ENCODE data around the gene PRKCA. TPM values are rescaled to one million over a fixed set of nuclear protein-coding genes. Genes with fewer than 3 reads are reported as not detected.
"Not testable (repeated sequence)": the region's sequence is repeated elsewhere in the genome, so short reads cannot be mapped to it uniquely, and the experiment has no call there.

PRKCA gene
- total RNA-seq, 2 donors from 2014 or later, result 10.9 to 12.4 TPM

- no peak for DNase-seq (ENCODE audit: low spot score)
- intact Hi-C loops (cut with DNase I), result no loop called here
Observed at GRCh38 chr17:66283971-66284370, 18.4 kb upstream of the PRKCA start.

GRCh38 chr17:66285149-66285548, 17.3 kb upstream of the PRKCA start:
- no peak for DNase-seq (ENCODE audit: low spot score)
- intact Hi-C loops (cut with DNase I), result no loop called here

DNA sequence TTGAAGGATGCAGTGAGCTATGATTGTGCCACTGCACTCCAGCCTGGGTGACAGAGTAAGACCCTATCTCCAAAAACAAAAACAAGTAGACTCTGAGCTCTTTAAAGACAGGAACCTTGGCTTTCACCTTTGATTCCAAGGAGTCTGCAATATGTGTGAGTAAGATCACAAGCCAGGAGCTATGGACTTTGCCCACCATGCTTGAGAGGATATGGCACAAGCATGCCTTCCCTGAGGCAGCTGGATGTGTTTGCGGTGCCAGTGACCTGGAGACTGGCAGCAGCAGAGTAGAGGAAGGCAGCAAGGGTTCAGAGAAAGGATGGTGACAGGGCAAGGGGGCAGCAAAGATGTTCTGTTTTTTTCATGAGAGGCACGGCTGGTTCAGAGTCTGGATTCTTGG, 14.5 kb upstream of the PRKCA start:
- intact Hi-C loops (cut with DNase I), result no loop called here
- no peak for DNase-seq (ENCODE audit: low spot score)

DNA sequence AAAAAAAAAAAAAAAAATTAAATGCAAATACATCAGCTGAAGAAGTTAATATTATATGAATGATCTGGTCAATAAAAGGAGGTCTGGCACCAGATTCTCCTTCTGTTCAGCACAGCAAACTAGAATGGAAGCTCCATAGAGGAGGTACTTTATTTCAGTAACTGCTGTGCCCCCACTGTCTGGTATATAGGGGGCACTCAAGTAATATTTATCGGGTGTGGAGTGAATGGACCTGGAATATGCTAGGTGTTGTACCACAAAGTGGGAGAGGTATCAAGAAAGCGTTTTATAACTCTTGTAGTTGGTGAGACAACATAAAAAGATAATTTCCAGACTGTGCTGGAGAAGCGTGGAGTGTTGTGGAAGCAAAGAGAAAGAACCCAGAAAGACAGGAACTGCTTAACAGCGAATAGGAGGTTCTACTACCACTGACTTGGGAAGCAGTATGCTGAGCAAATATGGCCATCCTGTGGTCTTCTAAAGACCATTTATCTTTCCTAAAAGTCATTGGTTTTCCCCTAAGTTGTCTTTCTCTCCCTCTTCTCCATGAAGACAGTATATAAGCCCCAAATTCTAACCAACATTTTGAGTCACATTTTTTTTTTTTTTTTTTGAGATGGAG, 12.2 kb upstream of the PRKCA start:
- intact Hi-C loops (cut with DNase I), result no loop called here
- no peak for DNase-seq (ENCODE audit: low spot score)

GRCh38 chr17:66292353-66292752, 10.1 kb upstream of the PRKCA start:
- intact Hi-C loops (cut with DNase I), result no loop called here
- no peak for DNase-seq (ENCODE audit: low spot score)

DNA sequence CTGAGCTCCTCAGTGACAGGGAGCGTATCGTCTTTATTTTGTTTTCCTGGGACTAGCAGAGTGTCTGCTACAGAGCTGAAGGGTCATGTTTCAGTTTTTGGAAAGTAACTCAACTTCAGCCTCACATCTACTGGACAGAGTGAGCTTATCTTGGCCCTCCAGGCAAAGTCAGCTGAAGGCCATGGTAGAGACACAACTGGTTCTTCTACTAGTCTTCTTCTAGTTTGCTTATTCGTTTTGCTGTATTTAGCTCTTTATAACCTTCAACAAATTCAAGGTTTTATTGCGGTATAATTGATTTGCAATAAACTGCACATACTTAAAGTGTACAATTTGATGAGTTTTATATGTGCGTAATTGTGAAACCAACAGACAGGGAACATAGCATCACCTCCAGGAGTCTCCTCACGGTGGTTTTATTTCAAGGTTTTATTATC, 6.1 kb upstream of the PRKCA start:
- intact Hi-C loops (cut with DNase I), result no loop called here
- DNase-seq (ENCODE audit: low spot score), result no peak

- intact Hi-C loops (cut with DNase I); DNase-seq (ENCODE audit: low spot score): not testable (repeated sequence)
Observed at GRCh38 chr17:66297443-66297842, 5.0 kb upstream of the PRKCA start.

GRCh38 chr17:66299711-66300110, 2.7 kb upstream of the PRKCA start:
- DNase-seq (ENCODE audit: low spot score), result no peak
- intact Hi-C loops (cut with DNase I), result no loop called here

- intact Hi-C loops (cut with DNase I), result no loop called here
- DNase-seq (ENCODE audit: low spot score), result no peak
Observed at GRCh38 chr17:66300956-66301355, 1.5 kb upstream of the PRKCA start.

DNA sequence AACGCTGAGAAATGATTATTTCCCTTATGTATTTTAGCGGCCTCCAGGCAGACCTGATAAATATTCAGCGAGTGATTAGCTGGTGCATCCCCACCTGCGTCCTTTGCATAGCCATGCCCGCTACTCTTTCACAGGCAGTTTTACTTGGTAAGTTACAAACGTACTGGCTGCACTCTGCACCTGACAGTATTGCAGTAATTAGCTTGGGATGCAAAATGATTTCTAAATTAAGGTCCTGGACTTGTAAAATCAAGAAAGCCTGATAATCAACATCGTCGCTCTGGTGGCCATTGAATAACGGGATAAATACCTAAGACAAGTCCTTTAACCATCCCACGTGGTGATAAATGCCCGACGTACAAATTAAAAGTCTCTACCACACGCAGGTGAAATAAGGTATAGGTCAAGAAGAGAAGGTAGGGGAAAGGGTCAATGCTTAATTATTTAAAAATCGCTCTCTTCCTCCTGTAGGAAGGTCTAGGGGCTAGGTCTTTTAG, 998 bp upstream of the PRKCA start:
- no peak for DNase-seq (ENCODE audit: low spot score)
- intact Hi-C loops (cut with DNase I), result no loop called here

- peak; percentile 83 for DNase-seq (ENCODE audit: low spot score)
Observed at GRCh38 chr17:66302761-66303626, 581 bp downstream of the PRKCA start.

DNA sequence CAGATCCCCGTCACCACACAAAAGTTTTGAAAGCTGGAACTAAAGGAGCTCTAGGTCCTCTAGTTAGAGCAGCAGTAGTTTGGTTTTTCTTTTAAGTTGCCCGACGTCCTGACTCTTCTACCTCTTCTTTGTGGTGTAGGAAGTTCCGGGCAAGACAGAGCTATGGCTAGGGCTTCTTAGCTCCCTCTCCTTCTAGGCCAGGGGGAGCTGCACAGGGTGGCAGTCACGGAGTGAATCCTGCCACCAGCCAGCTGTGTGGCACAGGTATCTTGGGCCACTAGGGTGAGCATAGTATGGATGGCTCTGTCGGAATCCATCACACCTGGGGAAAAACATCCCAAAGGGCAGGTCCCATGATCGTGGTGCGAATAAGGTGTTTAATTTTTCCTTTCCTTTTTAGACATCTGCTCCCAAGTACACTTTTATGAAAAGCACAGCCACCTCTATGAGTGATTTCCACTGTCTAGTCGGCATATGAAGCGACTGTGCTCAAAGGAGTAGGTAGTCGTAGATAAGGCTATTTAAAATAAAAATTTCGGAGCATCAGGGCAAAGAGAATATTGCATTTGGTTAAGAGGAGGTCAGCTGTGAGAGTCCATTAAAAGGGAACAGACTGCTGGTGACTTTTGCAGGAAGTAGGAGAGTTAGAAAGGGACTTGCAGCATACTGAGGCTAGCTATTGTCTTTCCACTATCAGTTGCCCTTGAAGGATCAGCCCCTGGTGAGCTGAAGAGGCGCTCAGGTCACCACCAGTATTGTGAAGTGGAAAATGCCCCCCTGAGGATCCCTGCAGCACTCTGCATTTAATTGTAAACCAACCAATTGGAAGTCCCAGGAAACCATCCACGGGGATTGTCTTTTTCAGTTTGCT, 2.1 kb downstream of the PRKCA start:
- no peak for DNase-seq (ENCODE audit: low spot score)
- intact Hi-C loops (cut with DNase I), result no loop called here

More at GRCh38 chr17:66302761-66303626, 581 bp downstream of the PRKCA start:
- intact Hi-C loops (cut with DNase I), result no loop called here

- no peak for DNase-seq (ENCODE audit: low spot score)
- intact Hi-C loops (cut with DNase I), result no loop called here
Observed at GRCh38 chr17:66306446-66306845, 4.0 kb downstream of the PRKCA start.

- DNase-seq (ENCODE audit: low spot score), result no peak
- intact Hi-C loops (cut with DNase I), result no loop called here
Observed at GRCh38 chr17:66307257-66307656, 4.8 kb downstream of the PRKCA start.

GRCh38 chr17:66308856-66309255, 6.4 kb downstream of the PRKCA start:
- intact Hi-C loops (cut with DNase I), result no loop called here

GRCh38 chr17:66309793-66310192, 7.4 kb downstream of the PRKCA start:
- intact Hi-C loops (cut with DNase I), result no loop called here
- no peak for DNase-seq (ENCODE audit: low spot score)

More at GRCh38 chr17:66308856-66309255, 6.4 kb downstream of the PRKCA start:
- no peak for DNase-seq (ENCODE audit: low spot score)

DNA sequence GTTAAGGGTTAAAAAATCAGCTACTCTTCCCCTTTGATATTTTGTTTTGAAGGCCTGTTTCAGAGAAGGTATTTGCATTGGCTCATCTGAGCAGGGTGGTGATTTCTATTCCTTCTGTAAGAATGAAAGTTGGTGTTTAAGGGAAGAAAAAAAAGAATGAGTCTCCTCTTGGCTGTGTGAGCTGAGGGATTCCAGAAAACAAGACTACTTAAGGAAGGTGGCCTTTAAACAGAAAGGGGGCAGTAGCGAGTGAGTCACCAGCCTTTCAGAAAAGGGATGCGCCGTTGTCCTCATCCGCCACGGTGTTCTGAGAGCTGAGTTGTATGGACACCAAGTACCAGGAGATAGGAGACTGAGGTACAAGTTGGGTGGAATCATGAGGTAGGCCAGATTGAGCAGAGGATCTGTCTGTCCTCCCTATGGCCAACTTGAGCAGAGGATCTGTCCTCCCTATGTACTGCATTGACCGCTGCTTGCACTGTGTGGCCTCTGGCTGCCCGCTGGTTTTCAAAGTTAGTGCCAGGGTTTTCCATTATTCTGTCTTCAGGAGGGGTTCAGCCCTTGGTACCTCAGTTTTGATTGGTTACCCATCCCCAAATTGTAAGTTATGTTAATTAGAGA, 8.2 kb downstream of the PRKCA start:
- intact Hi-C loops (cut with DNase I), result no loop called here
- no peak for DNase-seq (ENCODE audit: low spot score)

DNA sequence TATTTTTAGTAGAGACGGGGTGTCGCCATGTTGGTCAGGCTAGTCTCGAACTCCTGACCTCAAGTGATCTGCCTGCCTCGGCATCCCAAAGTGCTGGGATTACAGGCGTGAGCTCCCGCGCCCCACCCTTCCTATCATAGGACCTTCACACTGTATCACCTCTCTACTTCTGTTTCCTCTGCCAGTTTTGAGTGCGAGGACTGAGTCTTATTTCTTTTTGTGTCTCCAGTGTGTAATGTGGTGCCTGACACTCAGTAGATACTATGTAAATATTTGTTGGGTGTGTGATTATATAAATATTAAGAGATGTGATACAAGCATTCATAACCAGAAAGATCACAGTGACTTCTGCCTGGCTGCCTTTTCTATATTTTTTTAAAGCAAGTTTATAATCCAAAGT, 10.5 kb downstream of the PRKCA start:
- DNase-seq (ENCODE audit: low spot score), result no peak
- intact Hi-C loops (cut with DNase I), result no loop called here

GRCh38 chr17:66313325-66313724, 10.9 kb downstream of the PRKCA start:
- no peak for DNase-seq (ENCODE audit: low spot score)
- intact Hi-C loops (cut with DNase I), result no loop called here
